Heart right ventricle (tissue), 16 donors: ENCODE measurements around the gene RIPK4. TPM values are rescaled to one million over a fixed set of nuclear protein-coding genes. Genes with fewer than 3 reads are reported as not detected.

Source experiments
- ATAC-seq, 8 donors: fragments of 200-7000 bp; cut with Tn5 transposase; one replicate each; pipeline ENCODE4 v1.9.1; 2020; ENCODE audit warnings: mild to moderate bottlenecking in 8 of 8, moderate library complexity in 8 of 8, moderate number of reproducible peaks in 1 of 8
- DNase-seq, 2 donors: peaks; one replicate each; pipeline ENCODE4 v3.0.0-alpha.2; 2020
- H3K27ac ChIP-seq, 10 donors: fragments of 200-600 bp; sonication (generic) in 2 of 10; one replicate each; pipeline versions ENCODE4 v1.5.0 to v1.8.0; 2020 to 2022; ENCODE audit warnings: mild to moderate bottlenecking in 3 of 10
- H3K27me3 ChIP-seq, 7 donors: fragments of 200-600 bp; one replicate each; pipeline ENCODE4 v1.8.0; 2021 to 2022; ENCODE audit warnings: mild to moderate bottlenecking in 2 of 7
- H3K36me3 ChIP-seq, 9 donors: fragments of 200-600 bp; sonication (generic) in 1 of 9; one replicate each; pipeline versions ENCODE4 v1.5.0 to v1.8.0; 2020 to 2022; ENCODE audit warnings: mild to moderate bottlenecking in 2 of 9
- H3K4me1 ChIP-seq, 9 donors: fragments of 200-600 bp; sonication (generic) in 1 of 9; one replicate each; pipeline versions ENCODE4 v1.5.0 to v1.8.0; 2020 to 2022; ENCODE audit warnings: mild to moderate bottlenecking in 4 of 9
- H3K4me3 ChIP-seq, 10 donors: fragments of 200-600 bp; sonication (generic) in 2 of 10; one replicate each; pipeline versions ENCODE4 v1.5.0 to v1.8.0; 2020 to 2022; ENCODE audit warnings: mild to moderate bottlenecking in 7 of 10, moderate library complexity in 2 of 10
- H3K9me3 ChIP-seq, 11 donors: fragments of 200-600 bp in 10 of 11; sonication (generic) in 2 of 11; one replicate each; pipeline versions ENCODE4 v1.5.0 to v1.8.0; 2013 to 2022; ENCODE audit warnings: mild to moderate bottlenecking in 2 of 11, control low read depth in 1 of 11, moderate library complexity in 1 of 11
- WGBS, 2 donors: extraction: QIAGEN DNeasy Blood & Tissue Kit; methylation state at CpG; one replicate each; pipeline ENCODE4 v1.1.7; 2013; ENCODE audit warnings: inconsistent platforms in 1 of 2; 5-methylcytosine and 5-hydroxymethylcytosine counted together
- intact Hi-C, 10 donors: fragments of 100-400 bp; cut with DNase I; formaldehyde crosslinking; loops; one replicate each; pipeline versions ENCODE4 v1.11.1 to v1.14.2; 2022
- polyA plus RNA-seq, 2 donors: library from polyadenylated mRNA; stranded (reverse); fragments of 200-250 nt; gene quantifications; one replicate each; pipeline ENCODE4 v1.2.3, GENCODE V29; 2013
- total RNA-seq, 10 donors: library from RNA; stranded (reverse); fragmentation: NEBNext Ultra II Directional in 3 of 10; extraction: Animal tissue kit (Norgen Biotek cat#: 25700) in 3 of 10; gene quantifications; one replicate each; pipeline versions ENCODE4 v1.2.1 to v1.2.4, GENCODE V29; 2021 to 2023
- TF ChIP-seq, protein P1 (sequence below), 9 donors: fragments of 200-600 bp; sonication (generic) in 2 of 9; IDR thresholded peaks; one replicate each; pipeline versions ENCODE4 v1.5.0 to v1.8.0; 2021 to 2022; ENCODE audit warnings: antibody characterized with exemption in 9 of 9, mild to moderate bottlenecking in 5 of 9, moderate library complexity in 1 of 9
- donor health status: Arrhythmogenic right ventricular cardiomyopathy.
- donor health status: ischemic (EF 13 %, LVEDD 7.1; RV severe dilation, severe dysfunction).
- donor health status: healthy with polysubstance abuse.
- donor health status: DM: no; HTN: yes; CAD: no.
- donor health status: DM: no; HTN: no; CAD: no.
- donor health status: ischemic (EF 25% LVEDD 6.9; RV normal size, moderate dysfunction).
- donor health status: ischemic (EF 25% LVEDD 5.7; RV mildly dilated, moderate dysfunction).
- donor health status: healthy.
- donor health status: DM: yes; HTN: yes; CAD: no.
- donor health status: Ischemic cardiomyopathy.
- donor health status: ischemic (EF 35%, LVEDD 5.7; RV mildly dilated, moderate dysfunction).
- donor health status: nonischemic (EF 11% LVEDD 7.7; RV severe dilation, severe dysfunction).
- donor health status: DM: yes; HTN: yes; CAD: no.
- donor health status: PGD.
- donor health status: ischemic (EF 29% LVEDD 5.4; RV normal size, mild dysfunction).
- donor health status: nonischemic (EF 23%, LVEDD 6.1; RV moderate dilation, normal function).

Gene RIPK4
- total and polyA plus RNA-seq, 12 donors, result 0.04 to 0.15 (median 0.07) TPM; not detected in 5

DNA sequence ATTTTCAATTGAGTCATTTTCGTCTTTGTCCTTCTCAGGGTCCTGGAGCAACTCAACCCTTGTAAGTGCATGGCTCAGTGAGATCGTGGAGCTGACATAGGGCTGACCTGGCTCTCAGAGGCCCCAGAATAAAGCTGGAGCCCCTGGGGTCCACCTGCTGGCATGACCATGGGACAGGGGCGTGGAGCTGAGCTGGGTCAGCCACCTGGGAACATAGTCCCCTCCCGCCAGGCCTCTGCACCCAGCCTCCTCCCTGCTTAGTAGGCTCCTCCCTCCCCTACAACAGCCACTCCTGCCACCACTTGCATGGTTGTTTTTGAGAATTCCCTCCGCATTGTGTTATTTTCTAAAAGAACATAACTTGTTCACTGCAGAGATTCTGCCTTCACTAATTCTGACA lies 3.1 kb upstream of the RIPK4 start:
- no peak overlapping the region for H3K27ac ChIP-seq
- ATAC-seq (no peak), DNase-seq (no peak)
- no peak overlapping the region for H3K4me3 ChIP-seq
- H3K4me1 ChIP-seq, result peaks cover 3 to 33% (median 26%) of the 10 kb centered on the region in 9 donors
- intact Hi-C loops, result loop anchor here in 4 of 10 donors (5.0 to 10.0 kb wide), 2 partner anchors 158 to 485 kb away; no protein-coding TSS in a partner anchor
- no peaks in the 10 kb centered on the region for H3K36me3 ChIP-seq
- H3K27me3 ChIP-seq, result peaks cover 33 to 100% (median 98%) of the 10 kb centered on the region in 7 donors
- TF ChIP-seq, protein P1, sequence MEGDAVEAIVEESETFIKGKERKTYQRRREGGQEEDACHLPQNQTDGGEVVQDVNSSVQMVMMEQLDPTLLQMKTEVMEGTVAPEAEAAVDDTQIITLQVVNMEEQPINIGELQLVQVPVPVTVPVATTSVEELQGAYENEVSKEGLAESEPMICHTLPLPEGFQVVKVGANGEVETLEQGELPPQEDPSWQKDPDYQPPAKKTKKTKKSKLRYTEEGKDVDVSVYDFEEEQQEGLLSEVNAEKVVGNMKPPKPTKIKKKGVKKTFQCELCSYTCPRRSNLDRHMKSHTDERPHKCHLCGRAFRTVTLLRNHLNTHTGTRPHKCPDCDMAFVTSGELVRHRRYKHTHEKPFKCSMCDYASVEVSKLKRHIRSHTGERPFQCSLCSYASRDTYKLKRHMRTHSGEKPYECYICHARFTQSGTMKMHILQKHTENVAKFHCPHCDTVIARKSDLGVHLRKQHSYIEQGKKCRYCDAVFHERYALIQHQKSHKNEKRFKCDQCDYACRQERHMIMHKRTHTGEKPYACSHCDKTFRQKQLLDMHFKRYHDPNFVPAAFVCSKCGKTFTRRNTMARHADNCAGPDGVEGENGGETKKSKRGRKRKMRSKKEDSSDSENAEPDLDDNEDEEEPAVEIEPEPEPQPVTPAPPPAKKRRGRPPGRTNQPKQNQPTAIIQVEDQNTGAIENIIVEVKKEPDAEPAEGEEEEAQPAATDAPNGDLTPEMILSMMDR (IDR thresholded peaks at IDR 0.05), result no peak
- no peaks in the 10 kb centered on the region for H3K9me3 ChIP-seq
- WGBS, 2 donors, result 78 to 88% methylated on average over 5 of the region's 5 CpGs

DNA sequence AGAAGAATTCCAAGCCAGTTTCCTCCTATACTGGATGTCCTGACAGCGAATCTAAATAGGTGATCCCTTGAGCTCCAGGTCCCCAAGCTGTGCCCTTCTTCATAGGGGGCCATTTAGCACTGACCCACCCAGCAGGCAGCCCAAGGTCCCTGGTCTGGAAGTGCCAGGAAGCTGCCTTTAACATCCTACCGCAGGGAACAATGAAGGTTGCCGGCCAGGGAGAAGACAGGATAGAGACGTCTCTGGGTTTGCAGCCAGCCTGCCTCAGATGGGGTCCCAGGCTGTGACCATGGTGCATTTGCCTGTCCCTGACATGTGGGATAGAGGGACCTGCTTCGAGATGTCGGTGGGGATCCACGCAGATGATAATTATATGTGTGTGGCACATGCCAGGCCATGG lies 2.7 kb upstream of the RIPK4 start:
- Histone ChIP-seq H3K27me3 (peaks cover 33 to 100% (median 98%) of the 10 kb centered on the region in 7 donors), H3K4me3 (no peak overlapping the region), H3K9me3 (no peaks in the 10 kb centered on the region), H3K36me3 (no peaks in the 10 kb centered on the region), H3K4me1 (peaks cover 3 to 33% (median 26%) of the 10 kb centered on the region in 9 donors), H3K27ac (no peak overlapping the region)
- ATAC-seq (no peak), DNase-seq (no peak)
- TF ChIP-seq, protein P1 (IDR thresholded peaks at IDR 0.05), result no peak
- intact Hi-C loops, result no loop called here
- WGBS, 2 donors, result 51 to 54% methylated on average over 7 of the region's 7 CpGs

DNA sequence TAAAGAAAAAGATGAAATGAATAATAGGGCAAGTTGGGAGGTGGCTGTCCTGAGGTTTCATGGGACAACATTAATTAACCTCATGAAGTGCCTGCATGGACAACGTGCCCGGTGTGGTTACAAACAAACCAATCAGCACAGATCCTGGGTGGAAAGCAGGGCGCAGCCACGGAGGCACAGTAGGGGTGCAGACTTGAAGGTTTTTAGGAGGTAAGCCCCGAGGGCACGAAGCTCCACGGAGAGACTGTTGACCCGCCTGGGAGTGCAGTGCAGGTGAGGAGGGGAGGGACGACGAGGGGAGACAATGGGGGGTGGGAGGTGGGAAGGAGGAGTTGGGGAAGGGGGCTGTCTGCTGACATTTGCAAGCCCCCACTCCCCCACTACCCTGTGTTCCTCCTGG lies 2.3 kb upstream of the RIPK4 start:
- ATAC-seq, result no peak
- intact Hi-C loops, result no loop called here
- TF ChIP-seq, protein P1 (IDR thresholded peaks at IDR 0.05), result no peak
- peak overlapping the region in 4 of 10 donors; percentile 8 to 41 (median 25) for H3K4me3 ChIP-seq
- no peak overlapping the region for H3K27ac ChIP-seq
- WGBS, 2 donors, result 9 to 15% methylated on average over 10 of the region's 10 CpGs
- DNase-seq, result no peak
- H3K36me3 ChIP-seq, result no peaks in the 10 kb centered on the region
- H3K9me3 ChIP-seq, result no peaks in the 10 kb centered on the region
- peaks cover 3 to 33% (median 26%) of the 10 kb centered on the region in 9 donors for H3K4me1 ChIP-seq
- peaks cover 33 to 100% (median 99%) of the 10 kb centered on the region in 7 donors for H3K27me3 ChIP-seq

DNA sequence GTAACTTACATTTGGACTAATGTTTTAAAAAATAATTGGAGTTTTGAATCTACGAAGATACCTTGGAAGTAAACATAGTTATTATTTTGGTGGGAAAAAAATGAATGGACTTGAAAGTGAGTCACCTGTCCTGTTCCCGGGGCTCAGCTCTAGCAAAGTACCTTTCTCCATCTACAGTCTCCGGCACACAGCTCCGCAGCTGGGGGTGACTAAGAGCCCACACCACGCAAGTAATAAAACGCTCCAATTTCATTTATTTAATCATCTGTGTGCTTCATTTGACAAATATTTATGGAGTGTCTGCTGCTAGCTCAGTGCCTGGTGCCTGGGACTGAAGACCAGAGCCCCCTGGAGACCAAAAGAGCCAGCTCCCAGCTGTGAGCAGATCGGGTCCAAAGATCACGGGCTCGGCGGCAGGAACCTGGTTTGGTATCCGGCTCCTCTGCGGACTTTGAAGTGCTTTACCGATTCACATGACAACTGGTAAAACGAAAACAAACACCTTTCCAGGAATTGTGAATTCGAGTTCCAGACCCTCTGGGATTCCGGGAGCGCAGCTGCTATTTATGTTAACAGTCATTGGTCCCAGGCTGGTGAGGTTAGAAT lies 1.7 kb upstream of the RIPK4 start:
- no peak for DNase-seq
- WGBS, 2 donors, result 3% methylated on average over 17 of the region's 17 CpGs
- peak in 4 of 8 donors; percentile 23 to 55 (median 46) for ATAC-seq
- Histone ChIP-seq H3K9me3 (no peaks in the 10 kb centered on the region), H3K36me3 (no peaks in the 10 kb centered on the region), H3K27ac (no peak overlapping the region), H3K27me3 (peaks cover 33 to 100% (median 99%) of the 10 kb centered on the region in 7 donors), H3K4me1 (peaks cover 3 to 33% (median 26%) of the 10 kb centered on the region in 9 donors), H3K4me3 (peak overlapping the region in 6 of 10 donors; percentile 8 to 41 (median 25))
- intact Hi-C loops, result no loop called here
- TF ChIP-seq, protein P1 (IDR thresholded peaks at IDR 0.05), result peak in 4 of 9 donors; percentile 16 to 32 (median 26)
